Activated CD8-positive, alpha-beta T cell treated with anti-CD3 and anti-CD28 coated beads, Interleukin-2, amount 10 ng/mL, durations not matched to agents 7 days and 5 days (primary cell): ENCODE results near the gene CCR4. TPM values are rescaled to one million over a fixed set of nuclear protein-coding genes. Genes with fewer than 3 reads are reported as not detected.

Experiments used
- ATAC-seq: fragments of 150-1000 bp; cut with Tn5 transposase; one replicate; pipeline ENCODE4 v1.10.0; 2021; ENCODE audit warnings: moderate library complexity
- CTCF ChIA-PET: fragments of 350-600 bp; sonication (Branson Sonifier 250); formaldehyde crosslinking; loops from one replicate; lab custom pipeline; 2021; ENCODE audit warnings: antibody characterized with exemption; lab: Charles Lee
- POLR2A ChIA-PET: fragments of 350-600 bp; sonication (Branson Sonifier 250); formaldehyde crosslinking; loops from one replicate; lab custom pipeline; 2021; ENCODE audit warnings: antibody characterized with exemption; lab: Charles Lee
- DNase-seq: peaks from one replicate; pipeline ENCODE4 v3.0.0-alpha.2; 2020
- H3K27ac Mint-ChIP-seq: one replicate; pipeline ENCODE4 v1.8.0; 2021; ENCODE audit warnings: mild to moderate bottlenecking, mixed read lengths
- H3K27me3 Mint-ChIP-seq: one replicate; pipeline ENCODE4 v1.8.0; 2021; ENCODE audit warnings: low read depth, mixed read lengths
- H3K36me3 Mint-ChIP-seq: one replicate; pipeline ENCODE4 v1.8.0; 2021; ENCODE audit warnings: low read depth, mixed read lengths
- H3K4me1 Mint-ChIP-seq: one replicate; pipeline ENCODE4 v1.8.0; 2021; ENCODE audit warnings: low read depth, mixed read lengths
- H3K4me3 Mint-ChIP-seq: one replicate; pipeline ENCODE4 v1.8.0; 2021; ENCODE audit warnings: mild to moderate bottlenecking, mixed read lengths
- H3K9me3 Mint-ChIP-seq: one replicate; pipeline ENCODE4 v1.8.0; 2022; ENCODE audit warnings: mixed read lengths; ENCODE audit not compliant: insufficient read depth
- total RNA-seq, 2 experiments: library from RNA; stranded (reverse); gene quantifications; one replicate each; pipeline ENCODE4 v1.2.3, GENCODE V29; 2021

Gene CCR4
- total RNA-seq, 2 experiments from 2014 or later = 2.9 TPM

- CTCF ChIA-PET = interaction anchor here (1.0 to 1.9 kb wide), 5 partner anchors 9 to 40 kb away, joined by 3 to 7 read pairs (median 4); no protein-coding TSS in a partner anchor
- POLR2A ChIA-PET = interaction anchor here (0.9 kb wide), 1 partner anchor 12 kb away, joined by 3 read pairs; no protein-coding TSS in a partner anchor
- Mint-ChIP-seq H3K36me3 (peaks cover 2% of the 10 kb centered on the region), H3K4me1 (peaks cover 22% of the 10 kb centered on the region), H3K4me3 (no peak overlapping the region), H3K27me3 (peaks cover 4% of the 10 kb centered on the region), H3K27ac (no peak overlapping the region), H3K9me3 (no peaks in the 10 kb centered on the region)
- ATAC-seq = no peak
- DNase-seq = no peak
Observed at GRCh38 chr3:32989171-32989570, 37.7 kb downstream of the CCR4 start.

- Mint-ChIP-seq H3K36me3 (peaks cover 5% of the 10 kb centered on the region), H3K9me3 (no peaks in the 10 kb centered on the region), H3K27ac (no peak overlapping the region), H3K4me1 (peaks cover 26% of the 10 kb centered on the region), H3K4me3 (no peak overlapping the region), H3K27me3 (peaks cover 4% of the 10 kb centered on the region)
- DNase-seq = no peak
- CTCF ChIA-PET = interaction anchor here (1.3 to 1.9 kb wide), 3 partner anchors 11 to 41 kb away, joined by 3 to 7 read pairs (median 4); no protein-coding TSS in a partner anchor
- ATAC-seq = no peak
- POLR2A ChIA-PET = no interaction called here
Observed at GRCh38 chr3:32990116-32990515, 38.7 kb downstream of the CCR4 start.

- Mint-ChIP-seq H3K27ac (no peak overlapping the region), H3K27me3 (peaks cover 4% of the 10 kb centered on the region), H3K4me1 (peaks cover 41% of the 10 kb centered on the region), H3K36me3 (peaks cover 10% of the 10 kb centered on the region), H3K9me3 (no peaks in the 10 kb centered on the region), H3K4me3 (no peak overlapping the region)
- ATAC-seq (no peak), DNase-seq (no peak)
- ChIA-PET CTCF (interaction anchor here (0.8 kb wide), 1 partner anchor 15 kb away, joined by 3 read pairs; no protein-coding TSS in a partner anchor), POLR2A (no interaction called here)
Observed at GRCh38 chr3:32991781-32992180, 40.3 kb downstream of the CCR4 start.

GRCh38 chr3:32992310-32992686, 40.9 kb downstream of the CCR4 start:
- ATAC-seq = no peak
- H3K36me3 Mint-ChIP-seq = peaks cover 10% of the 10 kb centered on the region
- H3K27me3 Mint-ChIP-seq = peaks cover 4% of the 10 kb centered on the region
- ChIA-PET CTCF (interaction anchor here (1.0 to 1.3 kb wide), 4 partner anchors 31 to 82 kb away, joined by 3 to 4 read pairs (median 4); no protein-coding TSS in a partner anchor), POLR2A (interaction anchor here (1.0 kb wide), 2 partner anchors 18 to 56 kb away, joined by 3 to 4 read pairs; no protein-coding TSS in a partner anchor)
- peaks cover 39% of the 10 kb centered on the region for H3K4me1 Mint-ChIP-seq
- DNase-seq = no peak
- peak overlapping the region; percentile 85 for H3K27ac Mint-ChIP-seq
- no peaks in the 10 kb centered on the region for H3K9me3 Mint-ChIP-seq
- H3K4me3 Mint-ChIP-seq = no peak overlapping the region

- CTCF ChIA-PET = no interaction called here
- POLR2A ChIA-PET = no interaction called here
- Mint-ChIP-seq H3K27me3 (peaks cover 2% of the 10 kb centered on the region), H3K36me3 (peaks cover 19% of the 10 kb centered on the region), H3K4me3 (no peak overlapping the region), H3K4me1 (peaks cover 48% of the 10 kb centered on the region), H3K27ac (no peak overlapping the region), H3K9me3 (no peaks in the 10 kb centered on the region)
- ATAC-seq = no peak
- no peak for DNase-seq
Observed at GRCh38 chr3:32994045-32994444, 42.6 kb downstream of the CCR4 start.

GRCh38 chr3:32995098-32995497, 43.7 kb downstream of the CCR4 start:
- Mint-ChIP-seq H3K9me3 (no peaks in the 10 kb centered on the region), H3K27ac (no peak overlapping the region), H3K36me3 (peaks cover 27% of the 10 kb centered on the region), H3K27me3 (no peaks in the 10 kb centered on the region), H3K4me1 (peaks cover 53% of the 10 kb centered on the region), H3K4me3 (no peak overlapping the region)
- ATAC-seq (no peak), DNase-seq (no peak)
- POLR2A ChIA-PET = no interaction called here
- CTCF ChIA-PET = interaction anchor here (0.8 kb wide), 1 partner anchor 79 kb away, joined by 3 read pairs; no protein-coding TSS in a partner anchor

- no peak overlapping the region for H3K4me3 Mint-ChIP-seq
- peaks cover 60% of the 10 kb centered on the region for H3K4me1 Mint-ChIP-seq
- ATAC-seq (no peak), DNase-seq (no peak)
- no peaks in the 10 kb centered on the region for H3K9me3 Mint-ChIP-seq
- no peak overlapping the region for H3K27ac Mint-ChIP-seq
- peaks cover 33% of the 10 kb centered on the region for H3K36me3 Mint-ChIP-seq
- POLR2A ChIA-PET = no interaction called here
- CTCF ChIA-PET = interaction anchor here (0.8 to 1.0 kb wide), 2 partner anchors 35 to 78 kb away, joined by 3 to 6 read pairs; no protein-coding TSS in a partner anchor
- no peaks in the 10 kb centered on the region for H3K27me3 Mint-ChIP-seq
Observed at GRCh38 chr3:32996048-32996754, 44.8 kb downstream of the CCR4 start.

- Mint-ChIP-seq H3K9me3 (no peaks in the 10 kb centered on the region), H3K4me3 (no peak overlapping the region), H3K4me1 (peaks cover 64% of the 10 kb centered on the region), H3K27ac (no peak overlapping the region), H3K27me3 (no peaks in the 10 kb centered on the region), H3K36me3 (peaks cover 36% of the 10 kb centered on the region)
- POLR2A ChIA-PET = no interaction called here
- CTCF ChIA-PET = no interaction called here
- no peak for ATAC-seq
- DNase-seq = no peak
Observed at GRCh38 chr3:32996755-32997091, 45.3 kb downstream of the CCR4 start.

- H3K4me1 Mint-ChIP-seq = peaks cover 56% of the 10 kb centered on the region
- no peaks in the 10 kb centered on the region for H3K27me3 Mint-ChIP-seq
- no peaks in the 10 kb centered on the region for H3K9me3 Mint-ChIP-seq
- H3K4me3 Mint-ChIP-seq = no peak overlapping the region
- no peak for DNase-seq
- peaks cover 44% of the 10 kb centered on the region for H3K36me3 Mint-ChIP-seq
- ChIA-PET POLR2A (interaction anchor here (0.6 to 1.0 kb wide), 2 partner anchors 47 to 777 kb away, joined by 3 to 5 read pairs; no protein-coding TSS in a partner anchor), CTCF (interaction anchor here (0.9 to 1.1 kb wide), 2 partner anchors 31 to 52 kb away, joined by 3 read pairs; no protein-coding TSS in a partner anchor)
- H3K27ac Mint-ChIP-seq = peak overlapping the region; percentile 1
- ATAC-seq = no peak
Observed at GRCh38 chr3:32998631-32999451, 47.4 kb downstream of the CCR4 start.

- H3K27ac Mint-ChIP-seq = peak overlapping the region; percentile 22
- ChIA-PET POLR2A (interaction anchor here (0.6 kb wide), 1 partner anchor 1451 kb away, joined by 3 read pairs; no protein-coding TSS in a partner anchor), CTCF (interaction anchor here (1.0 to 1.4 kb wide), 2 partner anchors 30 to 73 kb away, joined by 3 to 6 read pairs; no protein-coding TSS in a partner anchor)
- ATAC-seq (no peak), DNase-seq (no peak)
- H3K4me1 Mint-ChIP-seq = peaks cover 45% of the 10 kb centered on the region
- H3K4me3 Mint-ChIP-seq = no peak overlapping the region
- no peaks in the 10 kb centered on the region for H3K9me3 Mint-ChIP-seq
- peaks cover 52% of the 10 kb centered on the region for H3K36me3 Mint-ChIP-seq
- no peaks in the 10 kb centered on the region for H3K27me3 Mint-ChIP-seq
Observed at GRCh38 chr3:33000691-33001385, 49.4 kb downstream of the CCR4 start.

- DNase-seq (no peak), ATAC-seq (peak; percentile 30)
- Mint-ChIP-seq H3K4me1 (peaks cover 39% of the 10 kb centered on the region), H3K27me3 (no peaks in the 10 kb centered on the region), H3K36me3 (peaks cover 52% of the 10 kb centered on the region), H3K9me3 (no peaks in the 10 kb centered on the region), H3K4me3 (no peak overlapping the region), H3K27ac (no peak overlapping the region)
- ChIA-PET CTCF (interaction anchor here (1.0 to 1.8 kb wide), 3 partner anchors 29 to 72 kb away, joined by 3 to 6 read pairs (median 4); no protein-coding TSS in a partner anchor), POLR2A (interaction anchor here (0.7 kb wide), 1 partner anchor 30 kb away, joined by 3 read pairs; no protein-coding TSS in a partner anchor)
Observed at GRCh38 chr3:33001889-33002288, 50.4 kb downstream of the CCR4 start.
